A673 (cell line): ENCODE data around the gene EPHB6. TPM values are rescaled to one million over a fixed set of nuclear protein-coding genes. Genes with fewer than 3 reads are reported as not detected.

Experiments
- BruUV-seq: library from RNA; stranded (reverse); fragments of 400-500 nt; replicated peaks from 2 replicates; lab custom pipeline; 2021; lab: Mats Ljungman, UMichigan
- CTCF ChIA-PET: fragments of 300-600 bp; sonication (Branson Sonifier 250); formaldehyde crosslinking; loops from one replicate; lab custom pipeline; 2022; ENCODE audit warnings: antibody characterized with exemption; lab: Charles Lee
- POLR2A ChIA-PET: fragments of 300-600 bp; sonication (Branson Sonifier 250); formaldehyde crosslinking; loops from one replicate; lab custom pipeline; 2022; ENCODE audit warnings: antibody characterized with exemption; ENCODE audit not compliant: low non-redundant PET; lab: Charles Lee
- DNase-seq: peaks from one replicate; pipeline ENCODE4 v3.0.0-alpha.2; 2015; ENCODE audit warnings: low spot score
- H3K27ac ChIP-seq: fragments of 200-600 bp; sonication (generic); 2 replicates; pipeline ENCODE4 v1.5.1; 2016; ENCODE audit warnings: mixed run types, low read depth, mild to moderate bottlenecking, mixed read lengths, antibody characterized with exemption, low read length; ENCODE audit not compliant: poor library complexity, severe bottlenecking
- H3K27me3 ChIP-seq: fragments of 200-600 bp; sonication (generic); replicated peaks from 2 replicates; pipeline ENCODE4 v1.6.1; 2017; ENCODE audit warnings: mixed run types, low read depth, mild to moderate bottlenecking, mixed read lengths, antibody characterized with exemption, low read length; ENCODE audit not compliant: insufficient read depth, poor library complexity
- H3K36me3 ChIP-seq: fragments of 200-600 bp; sonication (generic); 2 replicates; pipeline ENCODE4 v1.6.1; 2016; ENCODE audit warnings: mixed run types, mild to moderate bottlenecking, mixed read lengths, antibody characterized with exemption, low read length; ENCODE audit not compliant: insufficient read depth, poor library complexity, severe bottlenecking
- H3K4me1 ChIP-seq: fragments of 200-600 bp; sonication (generic); 2 replicates; pipeline ENCODE4 v1.6.1; 2017; ENCODE audit warnings: mixed run types, mild to moderate bottlenecking, mixed read lengths, antibody characterized with exemption, low read length; ENCODE audit not compliant: insufficient read depth, poor library complexity, severe bottlenecking
- H3K4me3 ChIP-seq: fragments of 200-600 bp; sonication (generic); 2 replicates; pipeline ENCODE4 v1.5.1; 2016; ENCODE audit warnings: low read depth, mixed run types, mild to moderate bottlenecking, mixed read lengths, low read length; ENCODE audit not compliant: poor library complexity, severe bottlenecking
- H3K9me3 ChIP-seq: fragments of 200-600 bp; sonication (generic); 2 replicates; pipeline ENCODE4 v1.6.1; 2016; ENCODE audit warnings: mixed run types, low read depth, mild to moderate bottlenecking, mixed read lengths, antibody characterized with exemption, low read length; ENCODE audit not compliant: poor library complexity, severe bottlenecking
- CTCF ChIP-seq: fragments of 300-800, 200-600 bp; sonication (generic); conservative IDR thresholded peaks from 2 replicates; pipeline ENCODE4 v1.5.1; 2017; ENCODE audit warnings: low read depth, mild to moderate bottlenecking, antibody characterized with exemption, low read length, moderate library complexity, mixed read lengths
- EZH2 ChIP-seq: fragments of 200-600 bp; sonication (generic); IDR thresholded peaks from 2 replicates; pipeline ENCODE4 v1.6.1; 2017; ENCODE audit warnings: borderline replicate concordance, low read depth, mild to moderate bottlenecking, mixed read lengths, antibody characterized with exemption, low read length; ENCODE audit not compliant: poor library complexity, severe bottlenecking
- intact Hi-C: fragments of 100-400 bp; cut with micrococcal nuclease; formaldehyde crosslinking; loops from one replicate; pipeline ENCODE4 v1.10.0; 2022; ENCODE audit not compliant: unreplicated experiment
- total RNA-seq: library from RNA; stranded (reverse); gene quantifications from 2 replicates; pipeline ENCODE4 v1.2.3, GENCODE V29; 2021

The EPHB6 gene
- total RNA-seq, 1 experiment from 2014 or later: 0.49 TPM

- H3K27me3 ChIP-seq: no peaks in the 10 kb centered on the region
- ChIA-PET CTCF (interaction anchor here (1.0 to 2.2 kb wide), 2 partner anchors 13 to 341 kb away, joined by 4 to 16 read pairs; no protein-coding TSS in a partner anchor), POLR2A (no interaction called here)
- H3K4me3 ChIP-seq: no peak overlapping the region
- H3K36me3 ChIP-seq: no peaks in the 10 kb centered on the region
- no peak for TF ChIP-seq CTCF
- TF ChIP-seq EZH2: no peak
- H3K27ac ChIP-seq: no peak overlapping the region
- H3K4me1 ChIP-seq: no peaks in the 10 kb centered on the region
- no peak for DNase-seq
- intact Hi-C loops: loop anchor here (5.0 kb wide), 1 partner anchor 48 kb away; no protein-coding TSS in a partner anchor
- no peaks in the 10 kb centered on the region for H3K9me3 ChIP-seq
- BruUV-seq: no TSS peak
These were observed 19.0 kb downstream of the EPHB6 start for GRCh38 chr7:142873871-142874270.

GRCh38 chr7:142874409-142874808 is 19.5 kb downstream of the EPHB6 start:
- ChIA-PET POLR2A (no interaction called here), CTCF (no interaction called here)
- Histone ChIP-seq H3K36me3 (no peaks in the 10 kb centered on the region), H3K27me3 (no peaks in the 10 kb centered on the region), H3K9me3 (no peaks in the 10 kb centered on the region), H3K4me3 (no peak overlapping the region), H3K27ac (no peak overlapping the region), H3K4me1 (no peaks in the 10 kb centered on the region)
- no TSS peak for BruUV-seq
- no peak for TF ChIP-seq CTCF
- no peak for TF ChIP-seq EZH2
- intact Hi-C loops: loop anchor here (5.0 kb wide), 1 partner anchor 48 kb away; no protein-coding TSS in a partner anchor
- no peak for DNase-seq

GRCh38 chr7:142874837-142875236 is 20.0 kb downstream of the EPHB6 start:
- H3K27me3 ChIP-seq: no peaks in the 10 kb centered on the region
- ChIA-PET CTCF (no interaction called here), POLR2A (no interaction called here)
- H3K4me1 ChIP-seq: no peaks in the 10 kb centered on the region
- H3K4me3 ChIP-seq: no peak overlapping the region
- no TSS peak for BruUV-seq
- no peak for DNase-seq
- H3K27ac ChIP-seq: no peak overlapping the region
- intact Hi-C loops: loop anchor here (5.0 kb wide), 1 partner anchor 47 kb away; no protein-coding TSS in a partner anchor
- no peak for TF ChIP-seq EZH2
- no peaks in the 10 kb centered on the region for H3K9me3 ChIP-seq
- no peaks in the 10 kb centered on the region for H3K36me3 ChIP-seq

GRCh38 chr7:142875456-142875855 is 20.6 kb downstream of the EPHB6 start:
- CTCF ChIA-PET: no interaction called here
- Histone ChIP-seq H3K4me3 (no peak overlapping the region), H3K36me3 (no peaks in the 10 kb centered on the region), H3K27ac (no peak overlapping the region), H3K9me3 (no peaks in the 10 kb centered on the region), H3K27me3 (no peaks in the 10 kb centered on the region), H3K4me1 (no peaks in the 10 kb centered on the region)
- POLR2A ChIA-PET: no interaction called here
- no peak for DNase-seq
- no TSS peak for BruUV-seq
- intact Hi-C loops: no loop called here
- TF ChIP-seq EZH2 (no peak), CTCF (no peak)
